ENCODE measurements around the gene MCRIP2.
A peak's percentile ranks its signal among the peaks of the same experiment; 100 is the strongest.

MCRIP2 gene

GRCh38 chr16:634996-635395 is 6.6 kb upstream of the MCRIP2 start:
- TF ChIP-seq CTCF (IDR thresholded peaks at IDR 0.05; ENCODE audit: extremely low read depth, missing control alignments): no peak
- DNase-seq (ENCODE audit: low spot score): peak; percentile 29

DNA sequence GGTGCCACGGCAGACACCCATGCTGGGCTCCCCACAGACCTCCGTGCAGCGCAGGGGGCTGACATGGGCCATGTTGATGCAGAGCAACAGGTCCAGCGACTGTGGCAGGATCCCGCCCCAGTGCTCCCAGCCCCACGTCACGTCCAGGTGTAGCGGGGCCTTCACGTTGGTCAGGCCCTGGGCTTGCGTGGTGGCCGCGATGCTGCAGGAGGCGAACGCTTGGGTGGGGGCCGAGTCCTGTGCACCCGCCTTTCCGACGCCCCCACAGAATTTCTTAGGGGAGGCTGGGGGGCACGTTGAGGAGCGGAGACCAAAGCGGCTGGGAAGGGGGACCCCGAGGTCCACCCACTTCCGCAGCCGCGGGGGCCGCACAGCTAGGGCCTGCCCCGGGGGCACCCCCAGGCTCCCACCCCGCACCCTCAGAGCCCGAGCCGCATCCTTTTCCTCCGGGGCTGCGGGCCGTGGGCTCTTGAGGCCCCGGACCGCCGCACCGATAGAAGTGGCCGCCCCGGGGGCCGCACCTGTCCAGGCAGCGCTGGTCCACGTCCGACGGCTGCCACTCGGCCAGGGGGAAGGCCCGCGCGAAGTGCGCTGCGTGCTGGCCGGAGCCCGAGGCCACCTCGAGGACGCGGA is 5.9 kb upstream of the MCRIP2 start:
- DNase-seq (ENCODE audit: low spot score): peak; percentile 39
- no peak for TF ChIP-seq CTCF (IDR thresholded peaks at IDR 0.05; ENCODE audit: extremely low read depth, missing control alignments)

DNA sequence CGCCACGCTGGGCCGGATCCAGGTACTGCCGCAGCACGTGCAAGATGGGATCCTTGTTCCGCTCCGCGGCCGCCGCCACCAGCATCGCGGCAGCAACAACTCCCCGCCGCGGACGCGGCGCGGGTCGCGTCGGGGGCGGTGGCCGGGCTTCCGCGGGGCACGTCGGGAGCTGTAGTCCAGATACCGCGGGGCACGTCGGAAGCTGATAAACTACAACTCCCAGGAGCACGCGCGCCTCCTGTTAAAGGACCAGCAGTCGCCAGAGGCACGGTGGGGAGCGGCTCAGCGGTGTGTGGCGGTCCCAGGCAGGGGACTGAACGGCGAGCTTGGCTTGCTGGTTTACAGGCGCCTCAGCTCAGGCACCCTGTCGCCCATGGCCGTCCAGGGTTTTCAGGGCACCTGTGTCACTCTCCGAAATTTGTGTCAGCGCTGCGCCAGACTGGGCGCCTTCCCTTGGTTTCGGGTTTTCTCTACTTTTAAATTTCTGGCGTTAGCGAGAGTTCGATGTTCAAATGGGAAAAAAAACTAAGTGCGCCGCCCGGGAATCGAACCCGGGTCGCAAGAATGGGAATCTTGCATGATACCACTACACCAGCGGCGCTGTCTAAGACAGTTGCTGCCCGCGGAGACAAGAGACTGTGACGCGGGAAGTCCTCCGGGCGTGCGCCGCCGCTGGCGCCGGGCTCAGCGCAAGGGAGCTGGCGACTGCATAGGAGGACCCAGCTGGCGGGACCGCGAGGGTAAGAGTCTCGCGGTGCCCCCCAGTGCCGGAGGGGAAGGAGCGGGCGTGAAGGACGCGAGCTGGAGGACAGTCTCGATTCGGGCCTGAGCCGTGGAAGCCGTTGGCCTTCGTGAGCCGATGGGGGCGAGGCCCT is 5.2 kb upstream of the MCRIP2 start, which contains the start of gene METTL26:
TSS of gene METTL26 (minus strand) at position 100 of the 875 bp plus-strand sequence. CDS start at position 85, 15 bp downstream.
- DNase-seq (ENCODE audit: low spot score): peak; percentile 99
- TF ChIP-seq CTCF (IDR thresholded peaks at IDR 0.05; ENCODE audit: extremely low read depth, missing control alignments): no peak

DNA sequence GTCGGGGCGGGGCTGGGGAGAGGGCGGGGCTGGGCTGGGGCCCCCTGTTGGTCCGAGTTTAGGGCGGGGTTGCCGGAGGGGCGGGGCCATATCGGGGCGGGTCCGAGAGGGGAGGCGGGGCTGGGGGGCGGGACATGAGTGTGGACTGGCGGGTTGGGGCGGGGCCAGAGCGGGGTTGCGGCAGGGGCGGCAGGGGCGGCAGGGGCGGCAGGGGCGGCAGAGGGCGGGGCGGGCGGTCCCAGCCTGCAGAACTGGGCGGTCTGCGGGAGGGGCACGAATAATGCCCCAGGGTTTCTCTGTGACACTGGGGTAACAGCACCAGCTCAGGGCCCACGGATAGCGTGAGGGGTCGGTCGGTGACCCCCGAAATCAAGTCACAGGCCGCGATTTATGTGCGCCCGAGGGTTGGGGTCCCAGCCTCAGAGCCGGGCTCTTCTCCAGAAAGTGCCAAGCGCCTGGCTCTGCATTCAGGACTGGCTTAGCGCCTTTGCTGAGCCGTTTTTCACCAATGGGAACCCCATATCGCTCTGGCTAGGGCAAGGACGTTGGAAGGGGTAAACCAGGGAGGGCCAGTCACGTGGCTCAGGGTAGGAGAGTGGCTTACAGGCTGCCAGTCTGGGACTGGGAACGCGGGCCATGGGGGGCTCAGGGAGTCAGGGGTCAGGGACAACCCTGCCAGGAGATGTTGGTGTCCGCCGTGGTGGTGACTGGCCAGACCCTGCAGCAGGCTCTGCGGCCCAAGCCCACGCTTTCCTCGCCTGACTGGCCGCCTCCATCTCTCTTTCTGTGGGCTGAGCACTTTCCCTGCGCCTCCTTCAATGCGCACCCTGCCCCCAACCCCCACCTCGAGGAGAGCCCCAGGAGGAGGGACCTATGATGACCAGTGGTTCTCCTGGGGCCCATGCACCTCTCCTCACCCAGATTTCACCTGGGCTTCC is 4.3 kb upstream of the MCRIP2 start:
- no peak for TF ChIP-seq CTCF (IDR thresholded peaks at IDR 0.05; ENCODE audit: extremely low read depth, missing control alignments)
- DNase-seq (ENCODE audit: low spot score): peak; percentile 100

DNA sequence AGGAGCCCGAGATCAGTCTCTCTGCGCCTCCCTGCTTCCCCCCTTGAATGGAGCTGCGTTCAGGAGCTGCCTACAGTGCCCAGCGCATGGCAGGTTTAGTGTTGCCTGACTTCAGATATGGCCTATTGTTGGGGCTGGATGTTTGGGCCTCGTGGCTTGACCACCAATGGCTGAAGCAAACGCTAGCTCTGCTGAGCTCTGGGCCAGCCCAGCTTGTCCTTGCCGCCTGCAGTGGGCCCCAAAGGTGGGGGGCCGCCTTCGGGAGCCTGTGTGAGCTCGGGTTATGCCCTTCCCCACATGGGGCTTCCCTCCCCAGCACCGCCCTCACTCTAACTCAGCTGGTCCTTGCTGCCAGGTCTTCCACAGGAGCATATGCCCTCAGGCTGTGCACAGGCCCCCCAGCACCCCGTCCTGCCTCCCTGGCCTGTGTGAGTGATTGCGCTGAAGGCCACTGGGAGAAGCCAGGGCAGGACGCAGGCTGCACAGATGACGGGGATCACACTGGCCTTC is 3.5 kb upstream of the MCRIP2 start:
- no peak for TF ChIP-seq CTCF (IDR thresholded peaks at IDR 0.05; ENCODE audit: extremely low read depth, missing control alignments)
- DNase-seq (ENCODE audit: low spot score): no peak

DNA sequence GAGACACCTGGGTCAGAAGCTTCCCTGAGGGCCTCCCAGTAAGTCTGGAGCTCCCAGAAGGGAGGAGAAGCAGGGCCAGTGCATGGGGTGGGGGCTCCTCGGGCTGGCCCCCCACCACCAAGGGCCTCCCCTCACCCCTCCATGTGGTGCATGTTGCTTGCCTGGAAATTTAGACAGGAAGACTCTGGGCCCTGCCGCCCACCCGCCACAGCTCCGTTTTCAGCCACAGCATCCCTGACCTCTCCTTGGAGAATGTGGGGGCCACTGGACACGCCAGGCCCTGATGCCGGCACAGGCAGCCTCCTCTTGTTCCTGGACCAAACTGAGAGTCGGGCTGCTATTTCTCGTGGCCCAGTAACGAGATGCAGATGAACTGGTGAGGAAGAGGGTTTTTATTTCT is 2.8 kb upstream of the MCRIP2 start:
- TF ChIP-seq CTCF (IDR thresholded peaks at IDR 0.05; ENCODE audit: extremely low read depth, missing control alignments): no peak
- DNase-seq (ENCODE audit: low spot score): no peak
